Activated effector memory CD4-positive, alpha-beta T cell treated with Interleukin-2 at 50 U/mL for 16 hours (primary cell): ENCODE results near the gene CYP4A22.
"Not testable (repeated sequence)": the region's sequence is repeated elsewhere in the genome, so short reads cannot be mapped to it uniquely, and the experiment has no call there.

Experiments used
- DNase-seq: peaks from one replicate; pipeline ENCODE4 v3.0.0-alpha.2; 2020

Gene CYP4A22, protein sequence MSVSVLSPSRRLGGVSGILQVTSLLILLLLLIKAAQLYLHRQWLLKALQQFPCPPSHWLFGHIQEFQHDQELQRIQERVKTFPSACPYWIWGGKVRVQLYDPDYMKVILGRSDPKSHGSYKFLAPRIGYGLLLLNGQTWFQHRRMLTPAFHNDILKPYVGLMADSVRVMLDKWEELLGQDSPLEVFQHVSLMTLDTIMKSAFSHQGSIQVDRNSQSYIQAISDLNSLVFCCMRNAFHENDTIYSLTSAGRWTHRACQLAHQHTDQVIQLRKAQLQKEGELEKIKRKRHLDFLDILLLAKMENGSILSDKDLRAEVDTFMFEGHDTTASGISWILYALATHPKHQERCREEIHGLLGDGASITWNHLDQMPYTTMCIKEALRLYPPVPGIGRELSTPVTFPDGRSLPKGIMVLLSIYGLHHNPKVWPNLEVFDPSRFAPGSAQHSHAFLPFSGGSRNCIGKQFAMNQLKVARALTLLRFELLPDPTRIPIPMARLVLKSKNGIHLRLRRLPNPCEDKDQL

DNA sequence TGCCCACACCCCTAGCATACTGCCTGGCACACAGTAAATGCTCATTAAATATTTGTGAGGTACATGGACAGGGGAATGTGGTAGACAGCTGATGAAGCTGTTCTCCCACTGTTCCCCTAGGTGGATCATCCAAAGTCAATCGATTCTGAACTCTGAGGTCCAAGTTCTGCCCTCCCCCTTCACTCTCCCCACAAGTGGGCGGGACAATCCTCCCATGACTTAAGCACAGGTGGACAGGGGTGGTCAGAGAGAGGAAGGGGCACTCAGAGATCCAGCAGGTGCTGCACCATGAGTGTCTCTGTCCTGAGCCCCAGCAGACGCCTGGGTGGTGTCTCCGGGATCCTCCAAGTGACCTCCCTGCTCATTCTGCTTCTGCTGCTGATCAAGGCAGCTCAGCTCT is at the start of gene CYP4A22:
Gene CYP4A22 (plus strand): TSS at position 244 of the 400 bp plus-strand sequence. CDS start 45 bp downstream, at position 289.
- DNase-seq = no peak

DNA sequence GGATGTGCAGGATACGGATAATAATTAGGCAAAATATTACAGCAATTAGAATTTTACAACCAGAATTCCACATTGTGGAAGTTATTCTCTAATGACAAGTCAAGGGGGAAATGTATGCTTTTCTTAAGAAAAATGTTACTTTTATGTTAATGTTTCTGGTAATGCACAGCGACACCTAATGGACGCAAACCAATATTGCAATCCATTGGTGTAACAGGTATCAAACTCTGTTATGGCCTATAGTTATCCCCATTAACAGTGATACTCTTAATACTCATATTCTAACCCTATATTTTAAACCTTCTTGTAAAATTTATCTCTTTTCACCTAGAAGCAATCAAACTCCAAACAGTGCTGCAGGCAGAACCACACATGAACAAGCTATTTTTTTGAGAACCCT is 47.9 kb upstream of the CYP4A22 start:
- not testable (repeated sequence) for DNase-seq

DNA sequence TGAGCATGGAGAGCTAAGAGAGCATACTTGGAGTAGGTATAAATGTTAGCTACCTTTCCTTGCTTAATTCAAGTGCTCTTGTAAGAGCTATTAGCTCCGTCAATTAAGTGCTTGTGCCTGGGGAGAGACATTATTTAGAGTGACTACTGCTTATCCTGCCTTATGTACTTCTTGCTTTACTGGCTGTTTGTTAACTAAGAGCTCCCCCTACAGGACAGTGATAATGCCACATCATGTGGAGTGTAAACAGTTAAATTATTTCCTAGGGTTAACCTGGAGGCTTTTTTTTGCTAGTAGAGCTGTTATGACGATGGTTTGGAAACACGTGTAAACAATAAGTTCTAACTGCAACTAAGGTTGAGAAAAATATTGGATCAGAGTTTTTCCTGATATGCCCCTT is 45.8 kb upstream of the CYP4A22 start:
- DNase-seq = not testable (repeated sequence)

DNA sequence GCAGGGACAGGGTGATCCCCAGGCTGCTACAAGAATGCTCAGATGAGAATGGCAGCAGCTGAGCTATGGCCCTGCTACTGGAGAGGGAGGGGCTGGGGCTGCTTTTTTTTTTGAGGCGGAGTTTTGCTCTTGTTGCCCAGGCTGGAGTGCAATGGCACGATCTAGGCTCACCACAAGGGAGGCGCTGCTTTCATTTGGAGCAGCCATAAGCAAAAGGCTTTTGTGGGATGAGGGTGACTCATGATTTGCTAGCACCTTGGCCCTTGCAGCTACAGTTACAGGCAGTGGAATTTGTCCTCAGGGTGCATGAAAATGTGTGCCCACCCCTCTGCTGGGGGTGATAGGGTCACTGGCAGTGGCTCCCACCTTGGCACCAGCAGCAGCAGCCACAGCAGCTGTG is 32.4 kb upstream of the CYP4A22 start:
- no peak for DNase-seq

DNA sequence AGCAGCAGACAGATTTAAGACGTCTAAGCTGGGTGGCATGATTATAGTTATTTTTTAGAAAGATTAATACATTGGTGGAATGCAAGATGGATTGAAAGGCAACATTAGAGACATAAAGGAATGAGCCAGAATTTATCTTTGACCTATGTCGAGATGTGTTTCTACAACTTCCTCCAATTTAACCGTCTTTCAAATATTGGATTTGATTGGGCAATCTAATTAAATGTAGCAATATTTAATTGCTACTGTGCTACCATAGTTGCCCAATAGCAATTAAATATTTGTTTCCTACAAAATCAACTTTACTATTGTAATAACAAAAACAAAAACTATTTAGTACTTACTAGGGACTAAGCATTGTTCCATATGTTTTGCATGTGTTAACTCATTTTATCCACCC is 30.4 kb upstream of the CYP4A22 start:
- DNase-seq = no peak

DNA sequence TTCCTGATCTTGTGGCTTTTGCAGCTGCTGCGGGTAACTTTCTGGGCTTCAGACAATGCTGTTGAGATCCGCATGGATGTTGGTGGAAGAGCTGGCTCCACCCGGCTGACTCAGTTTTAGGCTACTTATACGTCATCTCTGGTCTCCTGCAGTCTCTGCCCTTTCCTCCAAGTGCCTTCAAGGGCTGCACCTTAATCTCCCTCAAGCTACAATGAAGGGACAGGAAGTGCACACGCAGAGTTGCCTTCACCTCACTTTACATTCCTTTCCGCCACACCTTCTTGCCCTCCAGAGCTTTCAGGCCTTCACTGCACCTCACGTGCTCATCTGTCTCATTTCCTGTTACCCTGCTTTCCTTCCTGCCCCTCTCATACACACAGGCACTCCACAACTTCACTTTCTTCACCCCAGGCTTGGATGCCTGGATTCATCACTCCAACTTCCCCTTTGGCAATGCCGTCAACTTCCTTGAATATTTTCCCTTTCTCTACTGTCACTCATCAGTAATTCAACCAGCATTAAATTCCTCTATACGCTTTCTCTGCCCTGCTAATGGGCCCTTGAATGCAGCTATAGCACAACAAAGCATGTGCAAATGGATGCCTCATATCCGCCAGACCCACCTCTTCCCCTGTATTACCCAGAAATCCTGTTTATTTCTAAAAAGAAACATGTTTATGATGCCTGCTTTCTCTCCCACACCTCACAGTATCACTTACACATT is 29.2 kb upstream of the CYP4A22 start:
- not testable (repeated sequence) for DNase-seq

DNA sequence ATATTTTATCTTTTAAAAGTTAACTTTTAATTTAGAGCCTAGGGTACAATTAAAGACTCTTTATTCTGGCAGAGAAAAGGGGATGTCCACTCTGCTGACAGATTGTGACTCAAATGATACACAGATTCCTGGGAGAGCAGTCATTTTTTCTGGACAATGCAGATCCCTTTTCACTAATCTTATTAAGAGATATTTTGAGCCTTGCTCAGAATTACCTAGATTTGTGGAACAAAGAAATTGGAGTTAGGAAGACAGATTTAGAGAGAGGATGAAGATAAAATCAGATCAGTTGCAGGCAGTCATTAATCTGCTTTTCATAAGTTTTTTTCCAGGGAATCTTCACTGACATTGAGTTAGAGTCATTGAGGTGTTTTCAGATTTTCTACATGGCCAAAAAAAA is 27.8 kb upstream of the CYP4A22 start:
- DNase-seq = not testable (repeated sequence)

DNA sequence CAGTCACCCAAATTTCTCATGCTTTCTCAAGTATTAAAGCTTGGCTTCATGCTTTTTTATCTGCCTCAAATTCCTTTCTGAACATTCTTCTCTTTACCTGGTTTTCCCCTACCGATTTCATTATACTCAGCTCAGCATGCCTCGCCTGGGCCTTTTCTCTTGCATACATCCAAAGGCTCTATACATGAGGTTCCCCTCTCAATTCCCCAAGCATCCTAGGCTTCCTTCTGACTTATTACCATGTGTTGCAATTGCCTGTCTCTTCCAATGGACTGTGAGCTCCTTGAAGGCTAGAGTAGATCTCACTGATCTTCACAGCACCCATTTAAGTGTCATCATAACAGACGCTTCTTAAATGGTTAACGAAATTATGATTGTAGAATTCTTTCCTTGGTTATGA is 24.1 kb upstream of the CYP4A22 start:
- DNase-seq = no peak

DNA sequence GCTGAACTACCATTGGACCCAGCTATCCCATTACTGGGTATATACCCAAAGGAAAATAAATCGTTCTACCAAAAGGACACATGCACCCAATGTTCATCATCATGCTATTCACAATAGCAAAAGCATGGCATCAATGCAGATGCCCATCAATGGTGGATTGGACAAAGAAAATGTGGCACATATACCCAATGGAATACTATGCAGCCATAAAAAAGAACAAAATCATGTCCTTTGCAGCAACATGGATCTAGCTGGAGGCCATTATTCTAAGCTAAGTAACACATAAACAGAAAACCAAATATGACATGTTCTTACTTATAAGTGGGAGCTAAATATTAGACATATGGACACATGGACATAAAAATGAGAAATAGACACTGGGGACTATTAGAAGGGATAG is 16.2 kb upstream of the CYP4A22 start:
- DNase-seq = not testable (repeated sequence)

DNA sequence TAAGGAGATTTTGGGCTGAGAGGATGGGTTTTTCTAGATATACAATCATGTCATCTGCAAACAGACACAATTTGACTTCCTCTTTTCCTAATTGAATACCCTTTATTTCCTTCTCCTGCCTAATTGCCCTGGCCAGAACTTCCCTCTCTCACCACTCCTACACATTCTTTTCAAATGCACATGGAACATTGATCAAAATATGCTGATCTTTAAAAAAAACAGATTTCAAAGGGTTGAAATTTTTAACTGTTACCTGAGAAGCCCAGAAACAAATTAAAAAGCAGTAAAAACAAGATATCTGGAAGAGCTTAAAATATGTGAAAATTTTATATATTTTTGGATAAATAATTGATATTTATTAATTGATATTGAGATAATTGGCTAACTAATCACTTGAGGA is 12.4 kb upstream of the CYP4A22 start:
- not testable (repeated sequence) for DNase-seq

DNA sequence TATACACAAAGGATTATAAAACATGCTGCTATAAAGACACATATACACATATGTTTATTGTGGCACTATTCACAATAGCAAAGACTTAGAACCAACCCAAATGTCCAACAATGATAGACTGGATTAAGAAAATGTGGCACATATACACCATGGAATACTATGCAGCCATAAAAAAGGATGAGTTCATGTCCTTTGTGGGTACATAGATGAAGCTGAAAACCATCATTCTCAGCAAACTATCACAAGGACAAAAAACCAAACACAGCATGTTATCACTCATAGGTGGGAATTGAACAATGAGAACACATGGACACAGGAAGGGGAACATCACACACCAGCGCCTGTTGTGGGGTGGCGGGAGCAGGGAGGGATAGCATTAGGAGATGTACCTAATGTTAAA is 10.2 kb upstream of the CYP4A22 start:
- DNase-seq = not testable (repeated sequence)

DNA sequence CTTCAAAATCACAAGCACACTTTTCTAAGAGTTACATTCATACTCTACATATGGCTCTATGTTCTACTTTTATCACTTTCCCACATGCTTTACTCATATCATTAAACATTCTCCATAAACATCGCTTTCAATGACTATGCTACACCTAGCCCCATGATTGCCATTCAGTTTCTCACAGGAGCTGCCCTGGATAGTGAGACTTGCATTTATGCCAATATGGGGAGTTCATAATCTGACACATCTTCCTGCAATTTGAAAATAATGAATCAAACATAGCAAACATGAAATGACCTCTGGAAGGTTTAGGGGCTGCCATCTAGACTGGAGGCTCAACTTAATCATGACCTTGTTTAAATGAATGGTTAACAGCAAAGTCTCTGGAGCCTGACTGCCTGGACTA is 9.0 kb upstream of the CYP4A22 start:
- no peak for DNase-seq

DNA sequence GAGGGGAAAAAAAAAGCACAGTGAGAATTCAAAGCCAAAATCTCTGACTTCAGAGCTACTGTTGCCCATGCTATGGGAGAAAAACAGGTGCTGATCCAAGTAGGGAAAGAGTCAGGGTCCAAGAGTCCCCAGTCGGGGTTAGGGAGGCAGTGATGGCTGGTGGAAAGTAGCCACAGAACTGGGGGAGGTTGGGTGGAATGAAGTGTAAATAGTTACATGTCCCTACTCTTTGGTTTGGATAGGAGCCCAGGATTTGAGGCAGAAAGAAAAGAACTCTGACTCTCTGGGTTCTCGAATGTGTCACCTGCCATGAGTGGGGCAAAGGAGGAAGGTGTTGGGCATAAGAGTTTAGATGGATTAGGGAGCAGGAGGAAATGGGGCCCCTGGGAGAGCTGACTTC is 8.4 kb upstream of the CYP4A22 start:
- DNase-seq = not testable (repeated sequence)

DNA sequence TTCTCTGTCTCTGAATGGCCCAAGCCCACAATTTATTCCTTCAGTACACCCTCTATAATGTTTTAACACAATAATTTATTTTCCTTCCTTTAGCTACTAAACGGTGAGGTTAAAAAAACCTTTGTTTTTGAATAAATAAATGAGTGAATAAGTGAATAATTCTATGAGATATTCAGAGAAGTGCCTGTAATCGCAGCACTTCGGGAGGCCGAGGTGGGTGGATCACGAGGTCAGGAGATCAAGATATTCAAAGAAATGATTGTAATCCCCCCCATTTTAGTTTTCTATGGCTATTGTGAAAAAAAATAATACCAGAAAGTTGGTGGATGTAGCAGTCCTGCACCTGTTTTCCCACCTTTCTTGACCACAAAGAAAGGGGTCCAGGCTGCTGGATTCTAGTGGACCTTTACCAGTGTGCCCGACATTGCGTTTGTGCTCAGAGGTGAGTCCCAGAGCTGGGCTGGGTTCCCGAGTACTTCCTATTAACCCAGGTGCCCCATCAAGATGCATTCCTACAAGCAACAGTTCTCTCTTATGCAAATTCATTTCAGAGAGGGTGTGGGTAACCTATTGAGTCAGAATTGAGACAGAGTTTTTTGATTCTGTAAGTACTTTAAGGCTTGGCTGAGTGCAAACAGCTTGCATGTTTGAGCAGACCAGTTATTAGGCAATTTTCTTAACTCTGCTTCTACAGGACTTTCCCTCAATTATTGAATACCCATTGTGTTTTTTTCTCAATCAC is 7.6 kb upstream of the CYP4A22 start:
- not testable (repeated sequence) for DNase-seq

DNA sequence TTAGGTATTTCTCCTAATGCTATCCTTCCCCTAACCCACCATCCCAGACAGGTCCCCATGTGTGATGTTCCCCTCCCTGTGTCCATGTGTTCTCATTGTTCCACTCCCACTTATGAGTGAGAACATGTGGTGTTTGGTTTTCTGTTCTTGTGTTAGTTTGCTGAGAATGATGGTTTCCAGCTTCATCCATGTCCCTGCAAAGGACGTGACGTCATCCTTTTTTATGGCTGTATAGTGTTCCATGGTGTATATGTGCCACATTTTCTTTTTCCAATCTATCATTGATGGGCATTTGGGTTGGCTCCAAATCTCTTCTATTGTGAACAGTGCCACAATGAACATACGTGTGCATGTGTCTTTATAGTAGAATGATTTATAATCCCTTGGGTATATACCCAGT is 4.6 kb upstream of the CYP4A22 start:
- DNase-seq = not testable (repeated sequence)

DNA sequence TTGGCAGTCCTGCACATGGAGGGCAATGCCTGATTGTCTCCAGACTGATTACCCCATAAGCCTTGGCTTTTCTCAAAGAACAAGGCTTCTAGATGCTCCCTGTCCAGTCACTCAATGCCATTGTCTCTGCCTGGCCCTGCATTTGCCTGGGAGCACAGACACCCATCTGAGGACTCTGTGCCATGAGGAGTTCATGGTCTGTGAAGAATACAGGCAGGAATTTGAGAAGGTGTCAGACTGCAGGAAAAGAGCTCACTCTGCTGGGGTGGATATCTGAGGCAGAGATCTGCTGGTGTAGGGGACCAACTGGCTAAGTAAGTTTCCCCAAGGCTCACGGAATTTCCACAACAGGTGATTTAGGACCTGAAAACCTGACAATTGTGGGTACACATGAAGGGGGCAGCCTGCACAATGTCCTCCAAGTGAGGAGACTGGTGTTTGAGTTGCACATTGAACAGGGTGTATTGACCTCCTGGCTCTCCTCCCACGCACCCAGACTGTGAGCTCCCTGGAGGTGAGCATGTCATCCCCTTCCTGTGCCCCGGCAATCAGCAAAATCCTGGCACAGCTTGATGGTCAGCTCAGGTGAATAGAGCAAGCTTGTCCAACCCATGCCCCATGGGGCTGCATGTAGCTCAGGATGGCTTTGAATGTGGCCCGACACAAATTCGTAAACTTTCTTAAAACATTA is 829 bp downstream of the CYP4A22 start:
- DNase-seq = no peak

DNA sequence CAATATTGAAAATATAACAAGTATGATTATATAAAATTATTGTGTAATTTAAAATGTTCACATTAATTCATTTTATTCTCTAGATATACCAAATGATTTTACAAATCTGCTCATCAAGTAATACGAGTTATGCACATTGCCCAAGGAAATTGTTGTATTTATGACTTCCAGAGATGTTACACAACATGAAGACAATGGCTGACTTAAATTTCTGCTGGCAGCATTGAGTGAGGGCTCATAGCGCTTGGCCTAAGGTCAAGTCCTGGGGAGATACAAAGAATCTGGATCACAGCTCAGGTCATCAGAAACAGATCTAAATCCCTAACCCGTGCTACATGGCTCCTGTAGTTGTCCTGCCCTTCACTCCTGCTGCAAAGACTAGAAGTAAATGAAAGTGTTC is 3.1 kb downstream of the CYP4A22 start:
- not testable (repeated sequence) for DNase-seq

DNA sequence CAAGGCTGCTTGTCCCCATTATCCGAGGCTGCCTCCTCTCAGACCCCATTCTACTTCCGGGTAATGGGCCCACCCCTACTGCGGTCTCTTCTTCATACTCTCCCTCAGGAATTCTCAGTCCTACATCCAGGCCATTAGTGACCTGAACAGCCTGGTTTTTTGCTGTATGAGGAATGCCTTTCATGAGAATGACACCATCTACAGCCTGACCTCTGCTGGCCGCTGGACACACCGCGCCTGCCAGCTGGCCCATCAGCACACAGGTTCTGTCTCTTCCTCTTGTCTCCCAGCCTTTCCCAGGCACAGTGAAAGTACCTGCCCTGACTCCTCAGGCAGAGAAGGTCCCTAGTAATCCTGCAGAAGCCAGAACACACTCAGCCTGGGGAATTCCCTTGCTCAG is 6.4 kb downstream of the CYP4A22 start:
- not testable (repeated sequence) for DNase-seq

DNA sequence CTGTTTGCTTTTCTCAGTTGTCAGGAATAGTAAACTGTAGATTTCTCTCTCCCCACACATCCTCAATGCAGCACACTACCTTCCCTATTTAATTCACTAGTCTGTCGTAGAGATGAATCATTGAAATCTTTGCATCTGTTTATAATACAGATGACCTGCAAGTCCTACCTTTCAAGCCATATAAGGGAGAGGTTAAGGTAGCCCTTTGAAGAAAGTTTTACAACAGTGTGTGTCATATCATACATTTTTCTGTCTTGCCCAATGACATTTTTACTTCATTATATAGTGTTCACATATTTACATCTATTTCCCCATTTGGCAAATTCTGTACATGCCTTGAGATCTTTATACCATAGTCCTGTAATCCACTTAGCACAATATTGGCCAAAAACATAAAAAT is 9.3 kb downstream of the CYP4A22 start:
- DNase-seq = not testable (repeated sequence)

DNA sequence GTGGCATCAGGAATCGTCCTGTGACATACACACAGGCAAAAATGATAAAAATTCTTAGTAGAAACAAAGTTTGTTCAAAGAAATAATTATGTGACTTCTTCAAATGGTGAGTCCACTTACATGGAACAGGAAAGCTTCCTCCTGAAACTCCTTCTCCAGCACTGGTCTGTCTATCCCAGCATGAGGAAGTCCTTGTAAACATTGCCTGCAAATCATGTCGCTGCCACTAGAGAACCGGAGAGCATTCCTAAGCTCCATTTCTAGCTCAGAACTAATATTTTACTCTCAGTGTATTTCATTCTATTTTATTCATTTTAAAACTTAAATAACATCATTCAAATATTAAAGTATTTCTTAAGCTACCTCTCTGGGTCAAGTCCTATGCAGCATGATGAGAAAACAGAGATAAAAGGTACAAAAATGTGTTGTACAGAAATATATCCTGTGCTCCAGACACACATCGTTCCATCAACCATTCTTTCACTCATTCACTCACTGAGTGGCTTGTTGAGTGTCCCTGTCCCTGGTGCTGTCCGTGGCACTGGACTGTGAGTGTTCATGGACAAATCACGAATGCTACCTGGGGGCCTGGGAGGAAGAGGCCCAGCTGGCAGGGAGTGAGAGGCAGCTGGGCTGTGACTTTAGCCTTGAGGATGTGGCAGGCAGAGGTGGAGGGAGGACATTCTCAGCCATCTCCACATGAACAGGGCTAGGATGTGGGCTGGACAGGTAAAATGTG is 10.0 kb downstream of the CYP4A22 start:
- DNase-seq = no peak

DNA sequence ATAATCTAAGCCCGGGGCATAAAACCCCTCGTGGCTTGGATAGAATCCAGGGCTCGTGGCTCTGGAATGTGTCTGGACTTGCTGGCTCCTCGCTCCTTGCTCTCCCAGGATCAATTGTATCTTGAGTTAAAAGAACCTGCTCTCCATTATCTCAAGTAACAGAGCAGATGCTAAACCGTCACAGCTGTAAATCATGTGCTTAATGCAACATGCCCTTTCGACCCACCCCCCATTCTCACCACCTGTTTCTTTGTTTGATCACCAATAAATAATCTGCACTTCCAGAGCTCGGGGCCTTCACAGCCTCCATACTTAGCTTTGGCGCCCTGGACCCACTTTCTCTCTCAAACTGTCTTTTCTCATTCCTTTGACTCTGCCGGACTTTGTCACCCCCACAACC is 11.9 kb downstream of the CYP4A22 start:
- DNase-seq = not testable (repeated sequence)

DNA sequence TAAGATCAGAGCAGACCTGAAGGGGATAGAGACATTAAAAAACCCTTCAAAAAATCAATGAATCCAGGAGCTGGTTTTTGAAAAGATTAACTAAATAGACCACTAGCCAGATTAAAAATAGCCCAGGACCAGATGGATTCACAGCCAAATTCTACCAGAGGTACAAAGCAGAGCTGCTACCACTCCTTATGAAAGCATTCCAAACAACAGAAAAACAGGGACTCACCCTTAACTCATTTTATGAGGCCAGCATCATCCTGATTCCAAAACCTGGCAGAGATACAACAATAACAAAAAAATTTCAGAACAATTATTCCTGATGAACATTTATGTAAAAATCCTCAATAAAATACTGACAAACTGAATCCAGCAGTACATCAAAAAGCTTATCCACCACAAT is 19.2 kb downstream of the CYP4A22 start:
- DNase-seq = not testable (repeated sequence)
